ENCODE results near the gene STARD6.
"Not testable (repeated sequence)": the region's sequence is repeated elsewhere in the genome, so short reads cannot be mapped to it uniquely, and the experiment has no call there.

The STARD6 gene

DNA sequence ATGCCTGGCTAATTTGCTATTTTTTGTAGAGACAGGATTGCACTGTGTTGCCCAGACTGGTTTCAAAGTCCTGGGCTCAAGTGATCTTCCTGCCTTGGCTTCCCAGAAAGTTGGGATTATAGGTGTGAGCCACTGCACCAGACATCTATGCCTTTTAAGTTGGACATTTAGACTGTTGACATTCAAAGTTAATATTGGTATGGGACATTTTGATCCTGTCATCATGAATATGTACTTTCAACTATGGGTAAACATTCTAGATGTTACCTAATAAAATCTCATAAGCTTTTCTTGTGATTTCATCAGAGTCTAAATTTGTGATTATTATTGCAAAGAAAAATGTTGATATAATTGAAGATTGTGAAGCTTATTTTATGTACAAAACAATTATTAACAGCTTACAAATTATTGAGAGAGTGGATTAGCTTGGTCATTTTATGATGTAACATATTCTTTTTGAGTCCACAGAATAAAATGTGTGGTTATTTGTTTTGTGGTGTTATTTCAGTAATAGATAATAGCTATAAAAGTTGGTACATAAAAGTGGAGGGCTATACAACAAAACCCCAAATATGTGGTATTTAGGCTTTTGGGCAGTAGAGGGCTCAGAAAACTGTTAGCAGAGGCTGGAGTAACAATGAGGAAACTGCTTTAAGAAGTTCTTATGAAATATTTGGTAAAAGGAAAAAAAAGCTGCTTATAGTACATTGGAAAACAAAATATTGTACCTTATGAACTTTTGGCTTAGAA, 41.4 kb downstream of the STARD6 start:
- H3K27me3 ChIP-seq, result no peaks in the 10 kb centered on the region
- H3K4me3 ChIP-seq, result no peak overlapping the region
- H3K4me1 ChIP-seq, result no peaks in the 10 kb centered on the region
- TF ChIP-seq, protein P1, sequence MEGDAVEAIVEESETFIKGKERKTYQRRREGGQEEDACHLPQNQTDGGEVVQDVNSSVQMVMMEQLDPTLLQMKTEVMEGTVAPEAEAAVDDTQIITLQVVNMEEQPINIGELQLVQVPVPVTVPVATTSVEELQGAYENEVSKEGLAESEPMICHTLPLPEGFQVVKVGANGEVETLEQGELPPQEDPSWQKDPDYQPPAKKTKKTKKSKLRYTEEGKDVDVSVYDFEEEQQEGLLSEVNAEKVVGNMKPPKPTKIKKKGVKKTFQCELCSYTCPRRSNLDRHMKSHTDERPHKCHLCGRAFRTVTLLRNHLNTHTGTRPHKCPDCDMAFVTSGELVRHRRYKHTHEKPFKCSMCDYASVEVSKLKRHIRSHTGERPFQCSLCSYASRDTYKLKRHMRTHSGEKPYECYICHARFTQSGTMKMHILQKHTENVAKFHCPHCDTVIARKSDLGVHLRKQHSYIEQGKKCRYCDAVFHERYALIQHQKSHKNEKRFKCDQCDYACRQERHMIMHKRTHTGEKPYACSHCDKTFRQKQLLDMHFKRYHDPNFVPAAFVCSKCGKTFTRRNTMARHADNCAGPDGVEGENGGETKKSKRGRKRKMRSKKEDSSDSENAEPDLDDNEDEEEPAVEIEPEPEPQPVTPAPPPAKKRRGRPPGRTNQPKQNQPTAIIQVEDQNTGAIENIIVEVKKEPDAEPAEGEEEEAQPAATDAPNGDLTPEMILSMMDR (IDR thresholded peaks at IDR 0.05), result no peak
- no peak for DNase-seq
- H3K36me3 ChIP-seq, result no peaks in the 10 kb centered on the region
- no peak overlapping the region for H3K27ac ChIP-seq
- no peaks in the 10 kb centered on the region for H3K9me3 ChIP-seq
- intact Hi-C loops (cut with DNase I; ENCODE audit: low total_unique reads), result no loop called here

DNA sequence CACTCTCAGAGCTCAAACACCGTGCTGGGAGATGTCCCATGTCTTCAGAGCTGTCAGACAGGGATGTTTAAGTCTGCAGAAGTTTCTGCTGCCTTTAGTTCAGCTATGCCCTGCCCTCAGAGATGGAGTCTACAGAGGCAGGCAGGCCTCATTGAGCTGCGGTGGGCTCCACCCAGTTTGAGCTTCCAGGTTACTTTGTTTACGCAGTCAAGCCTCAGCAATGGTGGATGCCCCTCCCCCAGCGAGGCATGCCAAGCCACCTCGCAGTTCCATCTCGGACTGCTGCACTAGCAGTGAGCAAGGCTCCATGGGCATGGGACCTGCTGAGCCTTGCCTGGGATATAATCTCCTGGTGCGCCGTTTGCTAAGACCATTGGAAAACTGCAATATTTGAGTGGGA, 48.1 kb downstream of the STARD6 start:
- H3K9me3 ChIP-seq; intact Hi-C loops (cut with DNase I; ENCODE audit: low total_unique reads); H3K4me3 ChIP-seq; H3K27me3 ChIP-seq; DNase-seq; H3K27ac ChIP-seq; H3K36me3 ChIP-seq; H3K4me1 ChIP-seq: not testable (repeated sequence)

DNA sequence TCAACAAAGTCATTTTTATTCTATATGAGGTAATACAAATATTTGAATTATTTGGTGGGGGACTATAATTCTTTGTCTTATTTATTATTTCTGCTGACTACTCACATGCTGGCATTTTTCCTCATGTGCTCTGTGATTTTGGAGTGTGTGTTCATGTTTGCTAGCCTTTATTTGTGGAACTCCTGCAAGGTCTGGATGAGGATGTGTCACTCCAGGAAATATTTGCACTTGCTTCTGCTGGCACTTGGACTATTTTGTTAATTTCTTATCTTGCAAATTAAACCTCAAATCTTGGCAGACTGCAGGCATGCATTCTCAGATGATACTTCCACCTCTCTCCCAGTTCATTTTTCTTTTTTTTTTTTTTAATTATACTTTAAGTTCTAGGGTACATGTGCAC, 54.2 kb downstream of the STARD6 start:
- intact Hi-C loops (cut with DNase I; ENCODE audit: low total_unique reads), result no loop called here
- H3K4me1 ChIP-seq, result no peaks in the 10 kb centered on the region
- no peak overlapping the region for H3K4me3 ChIP-seq
- TF ChIP-seq, protein P1 (IDR thresholded peaks at IDR 0.05), result no peak
- H3K27ac ChIP-seq, result no peak overlapping the region
- H3K27me3 ChIP-seq, result no peaks in the 10 kb centered on the region
- H3K36me3 ChIP-seq, result no peaks in the 10 kb centered on the region
- peaks cover 0 to 4% (median 2%) of the 10 kb centered on the region in 3 donors for H3K9me3 ChIP-seq
- DNase-seq, result no peak

DNA sequence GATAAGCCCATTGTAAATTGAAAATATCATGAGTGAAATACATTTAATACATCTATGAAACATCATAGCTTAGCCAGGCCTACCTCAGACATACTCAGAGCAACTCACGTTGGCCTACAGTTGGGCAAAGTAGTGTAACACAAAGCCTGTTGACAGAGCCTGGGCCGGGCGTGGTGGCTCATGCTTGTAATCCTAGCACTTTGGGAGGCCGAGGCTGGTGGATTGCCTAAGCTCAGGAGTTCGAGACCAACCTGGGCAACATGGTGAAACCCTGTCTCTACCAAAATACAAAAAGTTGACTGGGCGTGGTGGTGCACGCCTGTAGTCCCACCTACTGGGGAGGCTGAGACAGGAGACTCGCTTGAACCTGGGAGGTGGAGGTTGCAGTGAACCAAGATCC, 58.7 kb downstream of the STARD6 start:
- H3K4me3 ChIP-seq; H3K4me1 ChIP-seq; intact Hi-C loops (cut with DNase I; ENCODE audit: low total_unique reads); DNase-seq; H3K27me3 ChIP-seq; H3K9me3 ChIP-seq; H3K27ac ChIP-seq: not testable (repeated sequence)
- H3K36me3 ChIP-seq, result peaks cover 7 to 19% (median 15%) of the 10 kb centered on the region in 3 donors

- H3K36me3 ChIP-seq, result peaks cover 18 to 29% (median 25%) of the 10 kb centered on the region in 3 donors
- H3K27me3 ChIP-seq, result no peaks in the 10 kb centered on the region
- TF ChIP-seq, protein P1 (IDR thresholded peaks at IDR 0.05), result no peak
- no peaks in the 10 kb centered on the region for H3K4me1 ChIP-seq
- H3K27ac ChIP-seq, result no peak overlapping the region
- no peak overlapping the region for H3K4me3 ChIP-seq
- intact Hi-C loops (cut with DNase I; ENCODE audit: low total_unique reads), result no loop called here
- DNase-seq, result no peak
- H3K9me3 ChIP-seq, result peaks cover 0 to 3% (median 2%) of the 10 kb centered on the region in 3 donors
Measured at GRCh38 chr18:54296062-54296461, 61.6 kb downstream of the STARD6 start.

DNA sequence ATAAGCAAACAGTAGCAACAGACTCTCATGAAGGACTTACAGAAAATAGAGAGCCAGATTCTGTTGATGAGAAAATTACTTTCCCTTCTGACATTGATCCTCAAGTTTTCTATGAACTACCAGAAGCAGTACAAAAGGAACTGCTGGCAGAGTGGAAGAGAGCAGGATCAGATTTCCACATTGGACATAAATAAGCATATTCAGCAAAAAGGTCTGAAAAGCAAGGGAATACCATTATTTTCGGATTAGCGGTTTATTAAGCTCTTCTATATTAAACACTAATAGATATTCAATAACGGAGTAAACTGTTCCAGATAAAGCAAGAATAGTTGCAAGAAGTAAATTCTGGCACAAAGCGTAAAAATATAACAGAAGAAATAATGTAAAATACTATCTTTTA, 63.4 kb downstream of the STARD6 start:
- H3K36me3 ChIP-seq, result peaks cover 27 to 46% (median 35%) of the 10 kb centered on the region in 3 donors
- no peak overlapping the region for H3K4me3 ChIP-seq
- intact Hi-C loops (cut with DNase I; ENCODE audit: low total_unique reads), result no loop called here
- no peaks in the 10 kb centered on the region for H3K4me1 ChIP-seq
- no peak for DNase-seq
- TF ChIP-seq, protein P1 (IDR thresholded peaks at IDR 0.05), result no peak
- no peak overlapping the region for H3K27ac ChIP-seq
- no peaks in the 10 kb centered on the region for H3K27me3 ChIP-seq
- no peaks in the 10 kb centered on the region for H3K9me3 ChIP-seq
